Measurements from ENCODE around the gene RHOD. TPM values are rescaled to one million over a fixed set of nuclear protein-coding genes. Genes with fewer than 3 reads are reported as not detected.

RHOD gene
- total RNA-seq, 1 experiment from 2014 or later: 99.9 TPM

DNA sequence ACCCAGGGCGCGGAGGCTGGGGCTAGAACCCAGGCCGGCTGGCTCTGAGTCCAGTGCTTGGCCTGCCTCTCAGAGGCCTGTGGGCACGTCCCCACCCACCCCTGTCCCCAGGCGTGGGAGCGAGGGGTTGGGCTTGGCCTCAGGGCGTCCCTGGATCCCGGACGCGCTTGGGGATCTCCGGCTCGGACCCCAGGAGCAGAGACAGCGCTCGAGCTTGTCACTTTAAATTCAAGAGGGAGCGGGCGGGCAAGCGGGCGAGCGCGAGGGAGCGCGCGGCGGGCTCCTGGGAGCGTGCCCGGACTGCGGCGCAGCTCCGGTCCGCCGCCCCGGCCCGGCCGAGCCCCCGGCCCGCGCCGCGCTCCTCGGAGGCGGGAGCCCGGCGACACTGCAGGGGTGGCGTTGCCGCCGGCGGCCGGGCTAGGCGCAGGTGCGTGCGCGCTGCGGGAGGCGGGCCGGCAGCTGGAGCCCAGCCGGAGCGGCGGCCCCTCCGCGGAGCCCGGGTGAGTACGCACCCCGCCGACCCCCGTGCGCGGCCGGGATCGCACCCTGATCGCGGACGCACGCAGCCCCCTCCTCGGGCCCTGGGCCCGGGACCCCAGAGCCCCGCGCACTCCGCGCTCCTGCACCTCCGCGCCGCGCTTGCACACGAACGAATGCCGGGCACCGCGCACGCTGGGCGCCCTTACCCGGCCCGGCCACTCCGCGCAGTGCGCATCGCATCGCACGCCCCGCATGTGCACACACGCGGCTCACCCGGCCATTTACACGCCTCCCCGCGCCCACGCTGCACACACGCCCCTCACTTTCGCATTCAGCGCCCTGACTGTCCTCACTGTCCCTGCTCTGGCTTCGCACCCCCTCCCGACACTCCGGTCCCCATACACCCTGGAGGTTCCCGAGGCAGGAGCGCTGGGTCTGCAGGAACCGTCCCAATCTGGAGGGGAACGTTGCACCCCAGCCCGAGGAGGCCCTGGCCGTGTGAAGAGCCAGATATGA, 33.4 kb upstream of the RHOD start, which contains the start of gene SYT12:
Gene SYT12 (plus strand): TSS at position 174 of the 996 bp plus-strand sequence. CDS start 7,011 bp downstream, outside the sequence.
- Histone ChIP-seq H3K4me1 (ENCODE audit: insufficient read depth, low read length) (peaks cover 31% of the 10 kb centered on the region), H3K36me3 (ENCODE audit: low read depth, low read length) (no peaks in the 10 kb centered on the region), H3K79me2 (ENCODE audit: low read length) (no peaks in the 10 kb centered on the region), H2AFZ (ENCODE audit: low read length) (peak within 1 kb of the TSS; percentile 76), H3F3A (ENCODE audit: low read length, unreplicated experiment) (no peaks in the 10 kb centered on the region), H3K4me3 (ENCODE audit: low read length) (peak within 1 kb of the TSS; percentile 68), H4K20me1 (ENCODE audit: low read length) (no peaks in the 10 kb centered on the region), H3K9me2 (replicated peaks; ENCODE audit: low read length) (no peaks in the 10 kb centered on the region), H3K9ac (ENCODE audit: low read length) (peak within 1 kb of the TSS; percentile 25; the same call in 1 of the 2 replicates), H3K27ac (ENCODE audit: low read length) (no peak within 1 kb of the TSS), H3K9me3 (ENCODE audit: low read length) (no peaks in the 10 kb centered on the region), H3K27me3 (ENCODE audit: low read length) (no peaks in the 10 kb centered on the region), H3K4me2 (ENCODE audit: low read length) (peak within 1 kb of the TSS; percentile 86)
- ChIA-PET CTCF (no interaction called here), POLR2A (ENCODE audit: unreplicated experiment) (interaction anchor here (0.6 kb wide), 1 partner anchor 32 kb away, joined by 8 read pairs; no protein-coding TSS in a partner anchor)
- TF ChIP-seq EZH2phosphoT487 (IDR thresholded peaks at IDR 0.05; ENCODE audit: borderline replicate concordance, low read length) (no peak), EZH2 (IDR thresholded peaks at IDR 0.05; ENCODE audit: low read length, unreplicated experiment) (no peak)
- TF ChIP-seq, protein P1, sequence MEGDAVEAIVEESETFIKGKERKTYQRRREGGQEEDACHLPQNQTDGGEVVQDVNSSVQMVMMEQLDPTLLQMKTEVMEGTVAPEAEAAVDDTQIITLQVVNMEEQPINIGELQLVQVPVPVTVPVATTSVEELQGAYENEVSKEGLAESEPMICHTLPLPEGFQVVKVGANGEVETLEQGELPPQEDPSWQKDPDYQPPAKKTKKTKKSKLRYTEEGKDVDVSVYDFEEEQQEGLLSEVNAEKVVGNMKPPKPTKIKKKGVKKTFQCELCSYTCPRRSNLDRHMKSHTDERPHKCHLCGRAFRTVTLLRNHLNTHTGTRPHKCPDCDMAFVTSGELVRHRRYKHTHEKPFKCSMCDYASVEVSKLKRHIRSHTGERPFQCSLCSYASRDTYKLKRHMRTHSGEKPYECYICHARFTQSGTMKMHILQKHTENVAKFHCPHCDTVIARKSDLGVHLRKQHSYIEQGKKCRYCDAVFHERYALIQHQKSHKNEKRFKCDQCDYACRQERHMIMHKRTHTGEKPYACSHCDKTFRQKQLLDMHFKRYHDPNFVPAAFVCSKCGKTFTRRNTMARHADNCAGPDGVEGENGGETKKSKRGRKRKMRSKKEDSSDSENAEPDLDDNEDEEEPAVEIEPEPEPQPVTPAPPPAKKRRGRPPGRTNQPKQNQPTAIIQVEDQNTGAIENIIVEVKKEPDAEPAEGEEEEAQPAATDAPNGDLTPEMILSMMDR (conservative IDR thresholded peaks at IDR 0.05; ENCODE audit: low read depth, low read length): no peak
- intact Hi-C loops (cut with micrococcal nuclease): no loop called here
- no TSS peak for BruUV-seq (replicated peaks)
- peak; percentile 37 for DNase-seq
- peak; percentile 40 for ATAC-seq

DNA sequence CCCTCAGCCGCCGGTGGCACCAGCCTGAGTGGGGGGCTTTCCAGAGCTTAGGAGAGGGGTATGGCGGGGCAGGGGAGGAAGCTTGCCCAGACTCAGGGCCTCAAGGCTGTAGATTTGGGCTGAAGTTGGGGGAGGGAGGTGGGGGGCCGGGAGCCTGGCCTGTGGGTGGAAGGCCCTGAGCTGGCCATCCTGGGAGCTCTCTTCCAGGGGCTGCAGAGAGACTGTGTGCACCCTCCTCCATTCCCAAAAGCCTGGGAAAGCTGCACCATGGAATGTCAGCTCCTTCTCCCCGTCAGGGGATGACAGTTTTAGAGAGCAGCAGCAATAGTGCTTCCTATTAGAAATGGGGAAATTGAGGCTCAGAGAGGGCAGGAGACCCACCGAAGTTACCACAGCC, 32.7 kb upstream of the RHOD start:
- no peaks in the 10 kb centered on the region for H3K9me2 ChIP-seq (replicated peaks; ENCODE audit: low read length)
- TF ChIP-seq EZH2phosphoT487 (IDR thresholded peaks at IDR 0.05; ENCODE audit: borderline replicate concordance, low read length) (no peak), EZH2 (IDR thresholded peaks at IDR 0.05; ENCODE audit: low read length, unreplicated experiment) (no peak)
- TF ChIP-seq, protein P1 (conservative IDR thresholded peaks at IDR 0.05; ENCODE audit: low read depth, low read length): no peak
- H3K4me3 ChIP-seq (ENCODE audit: low read length): peak overlapping the region; percentile 66
- no peaks in the 10 kb centered on the region for H3K36me3 ChIP-seq (ENCODE audit: low read depth, low read length)
- no peak for ATAC-seq
- no peak overlapping the region for H3K9ac ChIP-seq (ENCODE audit: low read length)
- H4K20me1 ChIP-seq (ENCODE audit: low read length): no peaks in the 10 kb centered on the region
- no peaks in the 10 kb centered on the region for H3K27me3 ChIP-seq (ENCODE audit: low read length)
- BruUV-seq (replicated peaks): no TSS peak
- POLR2A ChIA-PET (ENCODE audit: unreplicated experiment): interaction anchor here (0.6 kb wide), 1 partner anchor 32 kb away, joined by 8 read pairs; no protein-coding TSS in a partner anchor
- peak overlapping the region; percentile 86 for H3K4me2 ChIP-seq (ENCODE audit: low read length)
- intact Hi-C loops (cut with micrococcal nuclease): no loop called here
- H3K9me3 ChIP-seq (ENCODE audit: low read length): no peaks in the 10 kb centered on the region
- CTCF ChIA-PET: no interaction called here
- peaks cover 31% of the 10 kb centered on the region for H3K4me1 ChIP-seq (ENCODE audit: insufficient read depth, low read length)
- no peaks in the 10 kb centered on the region for H3K79me2 ChIP-seq (ENCODE audit: low read length)
- DNase-seq: no peak
- H2AFZ ChIP-seq (ENCODE audit: low read length): peak overlapping the region; percentile 64; the same call in 1 of the 2 replicates
- no peak overlapping the region for H3K27ac ChIP-seq (ENCODE audit: low read length)
- no peaks in the 10 kb centered on the region for H3F3A ChIP-seq (ENCODE audit: low read length, unreplicated experiment)
